Measurements from ENCODE around the gene KIF2C. TPM values are rescaled to one million over a fixed set of nuclear protein-coding genes. Genes with fewer than 3 reads are reported as not detected.

KIF2C gene
- total and polyA plus RNA-seq, 4 experiments from 2014 or later = 0.16 to 1.5 (median 1.4) TPM; not detected in 1

GRCh38 chr1:44777547-44777946, 37.9 kb downstream of the KIF2C start:
- H3K4me3 Mint-ChIP-seq = peak overlapping the region; percentile 52 to 98 (median 92)
- CTCF ChIA-PET (ENCODE audit: partially characterized antibody) = interaction anchor here (0.6 to 6.1 kb wide), 6 partner anchors 9 to 824 kb away, joined by 3 to 53 read pairs (median 6); partner anchors contain the start of genes BEST4, PLK3 and RNU5D-1
- no peak for DNase-seq
- peak overlapping the region; percentile 78 for H3K27ac ChIP-seq (ENCODE audit: low read depth, low read length)
- no peaks in the 10 kb centered on the region for H3K27me3 ChIP-seq (ENCODE audit: insufficient read depth, low read length)
- H3K36me3 ChIP-seq (ENCODE audit: insufficient read depth, low read length) = peaks cover 30% of the 10 kb centered on the region
- H3K9me3 ChIP-seq (ENCODE audit: control insufficient read depth in 1 of 2, low read length in 2 of 2) = no peaks in the 10 kb centered on the region
- POLR2A ChIA-PET (ENCODE audit: partially characterized antibody) = interaction anchor here (1.3 to 5.4 kb wide), 7 partner anchors 9 to 234 kb away, joined by 3 to 126 read pairs (median 70); partner anchors contain the start of genes BEST4, BTBD19, DYNLT4 and EIF2B3
- intact Hi-C loops (cut with micrococcal nuclease) = no loop called here
- peak overlapping the region; percentile 81 to 98 (median 95) for H3K27ac Mint-ChIP-seq
- H3K27me3 Mint-ChIP-seq = no peaks in the 10 kb centered on the region
- no peaks in the 10 kb centered on the region for H3K9me3 Mint-ChIP-seq
- H3K36me3 Mint-ChIP-seq = peaks cover 25 to 62% of the 10 kb centered on the region in 2 donors
- H3K4me3 ChIP-seq (ENCODE audit: low read length in 2 of 2) = no peak overlapping the region
- H3K4me1 Mint-ChIP-seq = peaks cover 24 to 55% (median 33%) of the 10 kb centered on the region in 4 donors
- peaks cover 25% of the 10 kb centered on the region for H3K4me1 ChIP-seq (ENCODE audit: insufficient read depth, low read length)

DNA sequence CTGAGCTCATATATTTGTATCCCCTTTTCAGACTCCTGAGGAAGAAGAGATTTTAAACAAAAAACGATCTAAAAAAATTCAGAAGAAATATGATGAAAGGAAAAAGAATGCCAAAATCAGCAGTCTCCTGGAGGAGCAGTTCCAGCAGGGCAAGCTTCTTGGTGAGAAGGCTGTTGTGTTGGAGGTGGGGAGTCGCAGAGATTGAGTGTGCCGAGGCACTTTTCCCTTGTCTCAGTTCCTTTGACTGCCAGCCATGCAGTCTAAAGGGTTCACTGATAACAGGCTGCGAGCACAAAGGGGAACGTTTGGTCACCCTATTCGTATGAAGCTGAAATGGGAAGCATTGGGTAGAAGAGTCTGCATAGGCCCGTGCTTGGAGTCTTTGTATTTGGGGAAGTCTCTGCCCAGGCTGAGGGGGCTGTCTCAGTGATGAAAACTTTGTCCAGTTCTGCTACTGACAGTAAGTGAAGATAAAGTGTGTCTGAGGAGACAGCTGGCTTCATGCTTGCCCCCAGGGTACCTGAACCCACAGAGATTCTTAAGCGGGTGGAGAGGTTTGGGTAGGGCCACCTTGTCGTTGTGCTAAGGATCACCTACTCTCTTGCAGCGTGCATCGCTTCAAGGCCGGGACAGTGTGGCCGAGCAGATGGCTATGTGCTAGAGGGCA, 38.5 kb downstream of the KIF2C start:
- intact Hi-C loops (cut with micrococcal nuclease) = no loop called here
- ChIA-PET CTCF (ENCODE audit: partially characterized antibody) (interaction anchor here (0.6 to 6.1 kb wide), 6 partner anchors 8 to 824 kb away, joined by 3 to 53 read pairs (median 6); partner anchors contain the start of genes BEST4, PLK3 and RNU5D-1), POLR2A (ENCODE audit: partially characterized antibody) (interaction anchor here (1.3 to 5.4 kb wide), 7 partner anchors 8 to 233 kb away, joined by 3 to 126 read pairs (median 70); partner anchors contain the start of genes BEST4, BTBD19, DYNLT4 and EIF2B3)
- Mint-ChIP-seq H3K4me3 (peak overlapping the region in 5 of 8 donors; percentile 20 to 98 (median 91)), H3K4me1 (peaks cover 24 to 50% (median 34%) of the 10 kb centered on the region in 4 donors), H3K36me3 (peaks cover 25 to 62% of the 10 kb centered on the region in 2 donors), H3K9me3 (no peaks in the 10 kb centered on the region), H3K27me3 (no peaks in the 10 kb centered on the region), H3K27ac (peak overlapping the region; percentile 20 to 98 (median 94))
- Histone ChIP-seq H3K27ac (ENCODE audit: low read depth, low read length) (peak overlapping the region; percentile 78), H3K27me3 (ENCODE audit: insufficient read depth, low read length) (no peaks in the 10 kb centered on the region), H3K36me3 (ENCODE audit: insufficient read depth, low read length) (peaks cover 30% of the 10 kb centered on the region), H3K9me3 (ENCODE audit: control insufficient read depth in 1 of 2, low read length in 2 of 2) (no peaks in the 10 kb centered on the region), H3K4me3 (ENCODE audit: low read length in 2 of 2) (no peak overlapping the region), H3K4me1 (ENCODE audit: insufficient read depth, low read length) (peaks cover 27% of the 10 kb centered on the region)
- DNase-seq = no peak

- Mint-ChIP-seq H3K27me3 (no peaks in the 10 kb centered on the region), H3K4me1 (peaks cover 29 to 56% (median 41%) of the 10 kb centered on the region in 4 donors), H3K9me3 (no peaks in the 10 kb centered on the region), H3K27ac (peak overlapping the region in 6 of 7 donors; percentile 31 to 88 (median 81)), H3K4me3 (peak overlapping the region in 1 of 8 donors; percentile 19), H3K36me3 (peaks cover 25 to 64% of the 10 kb centered on the region in 2 donors)
- H3K4me1 ChIP-seq (ENCODE audit: insufficient read depth, low read length) = peaks cover 35% of the 10 kb centered on the region
- intact Hi-C loops (cut with micrococcal nuclease) = no loop called here
- no peak overlapping the region for H3K27ac ChIP-seq (ENCODE audit: low read depth, low read length)
- DNase-seq = no peak
- POLR2A ChIA-PET (ENCODE audit: partially characterized antibody) = interaction anchor here (1.1 to 10.3 kb wide), 9 partner anchors 7 to 49 kb away, joined by 3 to 126 read pairs (median 6); partner anchors contain the start of genes BEST4, BTBD19, DYNLT4 and PLK3
- H3K36me3 ChIP-seq (ENCODE audit: insufficient read depth, low read length) = peaks cover 30% of the 10 kb centered on the region
- no peaks in the 10 kb centered on the region for H3K27me3 ChIP-seq (ENCODE audit: insufficient read depth, low read length)
- H3K4me3 ChIP-seq (ENCODE audit: low read length in 2 of 2) = no peak overlapping the region
- no peaks in the 10 kb centered on the region for H3K9me3 ChIP-seq (ENCODE audit: control insufficient read depth in 1 of 2, low read length in 2 of 2)
- CTCF ChIA-PET (ENCODE audit: partially characterized antibody) = interaction anchor here (0.8 to 1.8 kb wide), 2 partner anchors 12 to 31 kb away, joined by 3 to 7 read pairs; no protein-coding TSS in a partner anchor
Observed at GRCh38 chr1:44778705-44779576, 39.3 kb downstream of the KIF2C start.

GRCh38 chr1:44780583-44781121, 41.0 kb downstream of the KIF2C start:
- Histone ChIP-seq H3K4me3 (ENCODE audit: low read length in 2 of 2) (no peak overlapping the region), H3K9me3 (ENCODE audit: control insufficient read depth in 1 of 2, low read length in 2 of 2) (no peaks in the 10 kb centered on the region), H3K27me3 (ENCODE audit: insufficient read depth, low read length) (no peaks in the 10 kb centered on the region), H3K27ac (ENCODE audit: low read depth, low read length) (no peak overlapping the region), H3K4me1 (ENCODE audit: insufficient read depth, low read length) (peaks cover 49% of the 10 kb centered on the region), H3K36me3 (ENCODE audit: insufficient read depth, low read length) (peaks cover 30% of the 10 kb centered on the region)
- Mint-ChIP-seq H3K9me3 (no peaks in the 10 kb centered on the region), H3K27ac (peak overlapping the region in 1 of 7 donors; percentile 57), H3K27me3 (no peaks in the 10 kb centered on the region), H3K36me3 (peaks cover 25 to 60% of the 10 kb centered on the region in 2 donors), H3K4me1 (peaks cover 34 to 58% (median 46%) of the 10 kb centered on the region in 4 donors), H3K4me3 (no peak overlapping the region)
- ChIA-PET CTCF (ENCODE audit: partially characterized antibody) (interaction anchor here (1.0 to 1.8 kb wide), 4 partner anchors 10 to 51 kb away, joined by 4 to 8 read pairs (median 6); partner anchors contain the start of gene PLK3), POLR2A (ENCODE audit: partially characterized antibody) (interaction anchor here (0.8 to 10.3 kb wide), 8 partner anchors 18 to 59 kb away, joined by 3 to 66 read pairs (median 3); partner anchors contain the start of genes BTBD19, DYNLT4 and PLK3)
- intact Hi-C loops (cut with micrococcal nuclease) = no loop called here
- DNase-seq = no peak

DNA sequence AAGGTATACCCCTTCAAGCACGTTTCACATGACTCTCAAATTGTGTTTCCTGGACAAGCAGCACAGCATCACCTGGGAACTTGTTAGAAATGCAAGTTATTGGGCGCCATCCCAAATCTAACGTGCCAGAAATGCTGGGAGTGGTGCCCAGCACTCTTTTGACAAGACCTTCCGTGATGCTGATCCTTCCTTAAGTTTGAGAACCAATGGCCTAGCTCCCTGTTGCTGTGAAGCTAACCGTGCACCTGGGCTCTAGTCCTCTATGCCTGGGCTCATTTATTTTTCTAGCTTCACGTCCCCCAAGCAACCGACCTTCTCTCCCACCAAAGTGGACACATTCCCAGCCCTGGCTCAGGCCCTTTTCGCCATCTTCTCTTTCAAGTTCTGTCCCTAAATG, 44.1 kb downstream of the KIF2C start:
- H3K4me3 Mint-ChIP-seq = peak overlapping the region; percentile 41 to 80 (median 73)
- Histone ChIP-seq H3K27ac (ENCODE audit: low read depth, low read length) (peak overlapping the region; percentile 45), H3K36me3 (ENCODE audit: insufficient read depth, low read length) (peaks cover 11% of the 10 kb centered on the region), H3K27me3 (ENCODE audit: insufficient read depth, low read length) (no peaks in the 10 kb centered on the region), H3K4me3 (ENCODE audit: low read length in 2 of 2) (peak overlapping the region in 1 of 2 donors; percentile 52), H3K4me1 (ENCODE audit: insufficient read depth, low read length) (peaks cover 39% of the 10 kb centered on the region), H3K9me3 (ENCODE audit: control insufficient read depth in 1 of 2, low read length in 2 of 2) (no peaks in the 10 kb centered on the region)
- H3K27me3 Mint-ChIP-seq = no peaks in the 10 kb centered on the region
- peaks cover 24 to 44% (median 34%) of the 10 kb centered on the region in 4 donors for H3K4me1 Mint-ChIP-seq
- ChIA-PET POLR2A (ENCODE audit: partially characterized antibody) (interaction anchor here (0.5 to 10.3 kb wide), 14 partner anchors 7 to 543 kb away, joined by 3 to 110 read pairs (median 11); partner anchors contain the start of genes ARMH1, BTBD19, DYNLT4 and HECTD3), CTCF (ENCODE audit: partially characterized antibody) (interaction anchor here (0.6 to 9.2 kb wide), 9 partner anchors 9 to 228 kb away, joined by 3 to 75 read pairs (median 15); partner anchors contain the start of genes BTBD19, HECTD3, PLK3 and RNU5D-1)
- peaks cover 8 to 32% of the 10 kb centered on the region in 2 donors for H3K36me3 Mint-ChIP-seq
- intact Hi-C loops (cut with micrococcal nuclease) = loop anchor here (1.0 to 2.0 kb wide), 2 partner anchors 8 to 53 kb away; partner anchors contain the start of genes RNU5D-1 and RPS8
- H3K9me3 Mint-ChIP-seq = no peaks in the 10 kb centered on the region
- H3K27ac Mint-ChIP-seq = peak overlapping the region; percentile 37 to 88 (median 71)
- DNase-seq = no peak
